ENCODE data around the gene ZNF668. TPM values are rescaled to one million over a fixed set of nuclear protein-coding genes. Genes with fewer than 3 reads are reported as not detected.
A peak's percentile ranks its signal among the peaks of the same experiment; 100 is the strongest.

Gene ZNF668
- total and polyA plus RNA-seq, 2 donors (not counting 1 experiment from before 2014, with no cell fraction given), result 8.1 to 12.1 TPM

GRCh38 chr16:31076319-31076718, 2.3 kb upstream of the ZNF668 start:
- Histone ChIP-seq H3K79me2 (ENCODE audit: control insufficient read depth, insufficient read depth, low read length) (peaks cover 61% of the 10 kb centered on the region), H3K4me3 (replicated peaks in 1 of 4; ENCODE audit: control extremely low read depth in 1 of 4, insufficient read depth in 1 of 4, low read depth in 3 of 4, low read length in 4 of 4) (no peak overlapping the region), H3K4me1 (ENCODE audit: control insufficient read depth, extremely low read depth, insufficient read depth, low read length) (no peaks in the 10 kb centered on the region), H3K36me3 (ENCODE audit: control insufficient read depth, insufficient read depth, low read length) (peaks cover 35% of the 10 kb centered on the region), H2AFZ (ENCODE audit: low read length) (no peak overlapping the region), H3K9ac (ENCODE audit: insufficient read depth, low read length) (no peak overlapping the region), H3K4me2 (ENCODE audit: extremely low read depth, insufficient read depth, low read length) (no peak overlapping the region), H3K9me3 (ENCODE audit: control insufficient read depth, insufficient read depth, low read depth, low read length) (no peaks in the 10 kb centered on the region), H4K20me1 (ENCODE audit: control insufficient read depth, extremely low read depth, insufficient read depth, low read length) (no peaks in the 10 kb centered on the region), H3K27ac (ENCODE audit: insufficient read depth, low read length) (no peak overlapping the region), H3K27me3 (ENCODE audit: control insufficient read depth, insufficient read depth, low read length) (no peaks in the 10 kb centered on the region)
- TF ChIP-seq EZH2 (IDR thresholded peaks at IDR 0.05; ENCODE audit: low read length, missing control alignments), result no peak
- TF ChIP-seq, protein P1, sequence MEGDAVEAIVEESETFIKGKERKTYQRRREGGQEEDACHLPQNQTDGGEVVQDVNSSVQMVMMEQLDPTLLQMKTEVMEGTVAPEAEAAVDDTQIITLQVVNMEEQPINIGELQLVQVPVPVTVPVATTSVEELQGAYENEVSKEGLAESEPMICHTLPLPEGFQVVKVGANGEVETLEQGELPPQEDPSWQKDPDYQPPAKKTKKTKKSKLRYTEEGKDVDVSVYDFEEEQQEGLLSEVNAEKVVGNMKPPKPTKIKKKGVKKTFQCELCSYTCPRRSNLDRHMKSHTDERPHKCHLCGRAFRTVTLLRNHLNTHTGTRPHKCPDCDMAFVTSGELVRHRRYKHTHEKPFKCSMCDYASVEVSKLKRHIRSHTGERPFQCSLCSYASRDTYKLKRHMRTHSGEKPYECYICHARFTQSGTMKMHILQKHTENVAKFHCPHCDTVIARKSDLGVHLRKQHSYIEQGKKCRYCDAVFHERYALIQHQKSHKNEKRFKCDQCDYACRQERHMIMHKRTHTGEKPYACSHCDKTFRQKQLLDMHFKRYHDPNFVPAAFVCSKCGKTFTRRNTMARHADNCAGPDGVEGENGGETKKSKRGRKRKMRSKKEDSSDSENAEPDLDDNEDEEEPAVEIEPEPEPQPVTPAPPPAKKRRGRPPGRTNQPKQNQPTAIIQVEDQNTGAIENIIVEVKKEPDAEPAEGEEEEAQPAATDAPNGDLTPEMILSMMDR (conservative IDR thresholded peaks at IDR 0.05 in 1 of 2, IDR thresholded peaks at IDR 0.05 in 1 of 2; ENCODE audit: low read depth in 1 of 2, low read length in 2 of 2), result no peak
- DNase-seq (ENCODE audit: low read depth in 2 of 2), result no peak

DNA sequence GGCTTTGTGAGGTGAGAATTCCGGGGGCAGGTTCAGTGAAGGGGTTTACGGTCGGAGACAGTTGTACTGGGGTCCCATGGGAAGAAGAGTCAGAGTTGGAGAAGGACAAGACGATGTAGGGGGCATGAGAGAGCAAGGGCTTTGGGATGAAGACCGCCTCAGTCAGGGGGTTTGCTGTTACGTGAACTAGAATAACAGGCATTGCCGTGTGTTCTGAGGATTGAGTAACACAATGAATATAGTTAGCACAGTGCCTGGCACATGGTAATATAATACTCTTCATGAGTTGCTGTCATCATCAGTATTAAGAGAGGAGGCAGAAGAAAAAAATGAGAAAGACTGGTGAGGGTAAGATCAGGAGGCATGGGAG, 759 bp upstream of the ZNF668 start:
- TF ChIP-seq EZH2 (IDR thresholded peaks at IDR 0.05; ENCODE audit: low read length, missing control alignments), result no peak
- TF ChIP-seq, protein P1 (conservative IDR thresholded peaks at IDR 0.05 in 1 of 2, IDR thresholded peaks at IDR 0.05 in 1 of 2; ENCODE audit: low read depth in 1 of 2, low read length in 2 of 2), result peak in 1 of 2 donors; percentile 19
- peaks cover 70% of the 10 kb centered on the region for H3K79me2 ChIP-seq (ENCODE audit: control insufficient read depth, insufficient read depth, low read length)
- peak overlapping the region; percentile 82 for H3K4me2 ChIP-seq (ENCODE audit: extremely low read depth, insufficient read depth, low read length)
- H2AFZ ChIP-seq (ENCODE audit: low read length), result no peak overlapping the region
- no peaks in the 10 kb centered on the region for H3K27me3 ChIP-seq (ENCODE audit: control insufficient read depth, insufficient read depth, low read length)
- H3K36me3 ChIP-seq (ENCODE audit: control insufficient read depth, insufficient read depth, low read length), result peaks cover 28% of the 10 kb centered on the region
- no peak for DNase-seq (ENCODE audit: low read depth in 2 of 2)
- H4K20me1 ChIP-seq (ENCODE audit: control insufficient read depth, extremely low read depth, insufficient read depth, low read length), result no peaks in the 10 kb centered on the region
- H3K9ac ChIP-seq (ENCODE audit: insufficient read depth, low read length), result peak overlapping the region; percentile 88
- H3K4me3 ChIP-seq (replicated peaks in 1 of 4; ENCODE audit: control extremely low read depth in 1 of 4, insufficient read depth in 1 of 4, low read depth in 3 of 4, low read length in 4 of 4), result peak overlapping the region; percentile 77 to 95 (median 88)
- H3K27ac ChIP-seq (ENCODE audit: insufficient read depth, low read length), result peak overlapping the region; percentile 97
- no peaks in the 10 kb centered on the region for H3K4me1 ChIP-seq (ENCODE audit: control insufficient read depth, extremely low read depth, insufficient read depth, low read length)
- H3K9me3 ChIP-seq (ENCODE audit: control insufficient read depth, insufficient read depth, low read depth, low read length), result no peaks in the 10 kb centered on the region

DNA sequence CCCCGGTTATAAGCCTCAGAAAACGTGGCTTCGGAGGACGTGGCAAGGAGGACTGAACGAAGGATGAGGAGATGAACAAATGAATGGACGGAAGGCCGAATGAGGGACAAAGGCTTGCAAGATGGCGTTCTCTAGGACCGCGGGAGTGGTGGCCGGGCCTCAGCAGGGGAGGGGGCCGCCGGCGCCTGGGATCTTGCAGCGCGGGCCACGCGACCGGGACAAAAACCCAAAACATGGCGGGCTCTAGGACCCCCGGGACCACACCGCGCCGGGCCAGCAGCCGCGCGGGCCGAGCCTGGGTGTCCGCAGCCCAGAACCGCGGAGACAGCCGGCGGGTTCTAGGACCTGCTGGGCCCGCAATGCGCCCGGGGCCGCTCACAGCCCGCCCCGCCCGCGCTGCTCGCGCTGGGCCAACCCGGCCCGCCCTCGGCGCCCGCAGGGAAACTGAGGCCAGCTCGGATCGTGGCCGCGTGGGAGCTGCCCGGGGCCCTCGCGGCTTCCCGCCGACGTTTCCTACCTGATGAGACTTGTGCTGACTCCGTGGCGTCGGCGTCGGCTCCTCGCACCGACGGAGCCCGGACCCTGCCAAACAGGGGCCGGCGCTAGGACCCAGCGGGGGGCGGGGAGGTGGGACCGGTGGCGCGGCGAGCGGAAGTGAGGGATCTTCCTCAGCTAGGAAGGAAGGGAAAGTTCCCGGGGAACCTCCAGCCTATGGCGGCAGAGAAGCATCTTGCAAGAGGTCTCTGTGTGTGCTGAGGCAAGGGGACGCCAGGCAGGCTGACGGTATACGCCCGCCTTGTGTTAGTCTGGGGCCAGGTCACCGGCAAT, 684 bp downstream of the ZNF668 start:
- Histone ChIP-seq H3K4me1 (ENCODE audit: control insufficient read depth, extremely low read depth, insufficient read depth, low read length) (no peaks in the 10 kb centered on the region), H3K4me3 (replicated peaks in 1 of 4; ENCODE audit: control extremely low read depth in 1 of 4, insufficient read depth in 1 of 4, low read depth in 3 of 4, low read length in 4 of 4) (peak overlapping the region; percentile 77 to 95 (median 90)), H4K20me1 (ENCODE audit: control insufficient read depth, extremely low read depth, insufficient read depth, low read length) (no peaks in the 10 kb centered on the region), H3K79me2 (ENCODE audit: control insufficient read depth, insufficient read depth, low read length) (peaks cover 74% of the 10 kb centered on the region), H3K9me3 (ENCODE audit: control insufficient read depth, insufficient read depth, low read depth, low read length) (no peaks in the 10 kb centered on the region), H3K4me2 (ENCODE audit: extremely low read depth, insufficient read depth, low read length) (peak overlapping the region; percentile 95), H3K27ac (ENCODE audit: insufficient read depth, low read length) (peak overlapping the region; percentile 97), H3K9ac (ENCODE audit: insufficient read depth, low read length) (peak overlapping the region; percentile 96), H3K36me3 (ENCODE audit: control insufficient read depth, insufficient read depth, low read length) (peaks cover 16% of the 10 kb centered on the region), H2AFZ (ENCODE audit: low read length) (peak overlapping the region; percentile 61), H3K27me3 (ENCODE audit: control insufficient read depth, insufficient read depth, low read length) (no peaks in the 10 kb centered on the region)
- DNase-seq (ENCODE audit: low read depth in 2 of 2), result peak; percentile 91 to 94
- TF ChIP-seq, protein P1 (conservative IDR thresholded peaks at IDR 0.05 in 1 of 2, IDR thresholded peaks at IDR 0.05 in 1 of 2; ENCODE audit: low read depth in 1 of 2, low read length in 2 of 2), result no peak
- no peak for TF ChIP-seq EZH2 (IDR thresholded peaks at IDR 0.05; ENCODE audit: low read length, missing control alignments)

Measured in fibroblast of lung (primary cell).